ENCODE measurements around the gene GNPNAT1. TPM values are rescaled to one million over a fixed set of nuclear protein-coding genes. Genes with fewer than 3 reads are reported as not detected.
A peak's percentile ranks its signal among the peaks of the same experiment; 100 is the strongest.

The GNPNAT1 gene
- total RNA-seq, 2 experiments from 2014 or later: 3.8 to 4.6 TPM

- POLR2A ChIA-PET: no interaction called here
- intact Hi-C loops (cut with DNase I, micrococcal nuclease): no loop called here
- H3K4me1 Mint-ChIP-seq (ENCODE audit: low read depth): peaks cover 13% of the 10 kb centered on the region
- peaks cover 26% of the 10 kb centered on the region for H3K36me3 Mint-ChIP-seq (ENCODE audit: low read depth)
- H3K27me3 Mint-ChIP-seq: no peaks in the 10 kb centered on the region
- ATAC-seq (ENCODE audit: poor library complexity): no peak
- H3K4me1 ChIP-seq (ENCODE audit: insufficient read depth, low read length): no peaks in the 10 kb centered on the region
- CTCF ChIA-PET: no interaction called here
- no peaks in the 10 kb centered on the region for H3K27me3 ChIP-seq (ENCODE audit: control insufficient read depth in 1 of 2, insufficient read depth in 2 of 2, low read length in 2 of 2)
- no peak overlapping the region for H3K4me3 Mint-ChIP-seq
- no peak for DNase-seq
- H3K9me3 ChIP-seq (ENCODE audit: control insufficient read depth in 1 of 2, insufficient read depth in 1 of 2, low read length in 2 of 2): no peaks in the 10 kb centered on the region
- H3K27ac ChIP-seq (ENCODE audit: low read depth in 1 of 2, low read length in 2 of 2): no peak overlapping the region
- H3K9me3 Mint-ChIP-seq: no peaks in the 10 kb centered on the region
- no peak overlapping the region for H3K4me3 ChIP-seq (ENCODE audit: low read length)
- H3K27ac Mint-ChIP-seq: no peak overlapping the region
- peaks cover 10% of the 10 kb centered on the region for H3K36me3 ChIP-seq (ENCODE audit: insufficient read depth, low read length)
- no peak for TF ChIP-seq CTCF (IDR thresholded peaks at IDR 0.05)
Measured at GRCh38 chr14:52783206-52783605, 8.2 kb downstream of the GNPNAT1 start.

DNA sequence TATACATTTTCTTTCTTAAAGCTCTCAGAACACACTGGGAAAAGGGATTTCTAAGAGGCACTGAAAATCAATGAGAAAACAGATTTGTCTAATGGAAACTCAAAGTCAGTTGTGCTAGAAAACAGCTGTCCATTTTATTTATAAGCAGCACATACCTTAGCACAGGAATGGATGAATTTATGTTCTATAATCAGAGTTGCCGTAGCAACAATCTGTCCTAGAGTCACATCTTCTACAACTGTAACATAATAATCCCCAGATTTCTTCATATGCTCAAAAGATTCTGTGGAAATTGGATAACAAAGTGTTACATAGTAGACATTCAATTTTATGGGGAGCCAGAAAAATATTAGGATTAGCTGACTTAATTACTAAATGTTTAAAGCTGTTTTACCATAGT lies 9.8 kb downstream of the GNPNAT1 start:
- H3K36me3 Mint-ChIP-seq (ENCODE audit: low read depth): peaks cover 33% of the 10 kb centered on the region
- ChIA-PET POLR2A (no interaction called here), CTCF (interaction anchor here (0.6 kb wide), 1 partner anchor 19 kb away, joined by 3 read pairs; no protein-coding TSS in a partner anchor)
- intact Hi-C loops (cut with DNase I, micrococcal nuclease): no loop called here
- H3K4me3 ChIP-seq (ENCODE audit: low read length): no peak overlapping the region
- no peak overlapping the region for H3K27ac Mint-ChIP-seq
- H3K4me3 Mint-ChIP-seq: no peak overlapping the region
- H3K4me1 Mint-ChIP-seq (ENCODE audit: low read depth): no peaks in the 10 kb centered on the region
- ATAC-seq (ENCODE audit: poor library complexity) (no peak), DNase-seq (no peak)
- no peaks in the 10 kb centered on the region for H3K4me1 ChIP-seq (ENCODE audit: insufficient read depth, low read length)
- H3K36me3 ChIP-seq (ENCODE audit: insufficient read depth, low read length): peaks cover 25% of the 10 kb centered on the region
- H3K27me3 ChIP-seq (ENCODE audit: control insufficient read depth in 1 of 2, insufficient read depth in 2 of 2, low read length in 2 of 2): no peaks in the 10 kb centered on the region
- no peaks in the 10 kb centered on the region for H3K27me3 Mint-ChIP-seq
- no peaks in the 10 kb centered on the region for H3K9me3 ChIP-seq (ENCODE audit: control insufficient read depth in 1 of 2, insufficient read depth in 1 of 2, low read length in 2 of 2)
- H3K9me3 Mint-ChIP-seq: no peaks in the 10 kb centered on the region
- no peak for TF ChIP-seq CTCF (IDR thresholded peaks at IDR 0.05)
- no peak overlapping the region for H3K27ac ChIP-seq (ENCODE audit: low read depth in 1 of 2, low read length in 2 of 2)

GRCh38 chr14:52780893-52781292 lies 10.5 kb downstream of the GNPNAT1 start:
- POLR2A ChIA-PET: no interaction called here
- peak overlapping the region; percentile 61 for H3K27ac Mint-ChIP-seq
- TF ChIP-seq CTCF (IDR thresholded peaks at IDR 0.05): no peak
- no peaks in the 10 kb centered on the region for H3K9me3 Mint-ChIP-seq
- H3K4me1 Mint-ChIP-seq (ENCODE audit: low read depth): no peaks in the 10 kb centered on the region
- Histone ChIP-seq H3K36me3 (ENCODE audit: insufficient read depth, low read length) (peaks cover 28% of the 10 kb centered on the region), H3K4me3 (ENCODE audit: low read length) (no peak overlapping the region), H3K27ac (ENCODE audit: low read depth in 1 of 2, low read length in 2 of 2) (no peak overlapping the region), H3K27me3 (ENCODE audit: control insufficient read depth in 1 of 2, insufficient read depth in 2 of 2, low read length in 2 of 2) (no peaks in the 10 kb centered on the region), H3K4me1 (ENCODE audit: insufficient read depth, low read length) (no peaks in the 10 kb centered on the region), H3K9me3 (ENCODE audit: control insufficient read depth in 1 of 2, insufficient read depth in 1 of 2, low read length in 2 of 2) (no peaks in the 10 kb centered on the region)
- no peak overlapping the region for H3K4me3 Mint-ChIP-seq
- peaks cover 33% of the 10 kb centered on the region for H3K36me3 Mint-ChIP-seq (ENCODE audit: low read depth)
- no peak for DNase-seq
- no peaks in the 10 kb centered on the region for H3K27me3 Mint-ChIP-seq
- ATAC-seq (ENCODE audit: poor library complexity): no peak
- CTCF ChIA-PET: no interaction called here
- intact Hi-C loops (cut with DNase I, micrococcal nuclease): no loop called here
